H1 (cell line): ENCODE results near the gene L2HGDH. TPM values are rescaled to one million over a fixed set of nuclear protein-coding genes. Genes with fewer than 3 reads are reported as not detected.

Experiments used
- BACH1 ChIP-seq: IDR thresholded peaks from 2 replicates; pipeline ENCODE4 v1.6.1; 2012; ENCODE audit warnings: low read length, improper control_type of control experiment
- CBX8 ChIP-seq: fragments of 300-800, 300-1000 bp; sonication (generic); IDR thresholded peaks from 2 replicates; pipeline ENCODE4 v1.7.1; 2016; ENCODE audit warnings: low read depth, low read length, borderline replicate concordance
- KDM4A ChIP-seq: IDR thresholded peaks from one replicate; pipeline ENCODE4 v1.7.1; 2012; ENCODE audit warnings: low read depth, mild to moderate bottlenecking, moderate library complexity, low read length, inconsistent platforms; ENCODE audit not compliant: severe bottlenecking
- RFX5 ChIP-seq: IDR thresholded peaks from 2 replicates; pipeline ENCODE4 v1.6.1; 2011; ENCODE audit warnings: low read depth, low read length, improper control_type of control experiment, borderline replicate concordance
- polyA plus RNA-seq, 7 experiments: library from polyadenylated mRNA; depleted of rRNA in 3 of 7; stranded (reverse) in 5 of 7; unstranded in 2 of 7; fragments of >200 nt in 5 of 7; fragments of 200-250 nt in 2 of 7; gene quantifications; 1 replicate in 5 of 7; 2 replicates in 1 of 7; 4 replicates in 1 of 7; pipeline versions ENCODE4 v1.2.1 to v1.2.3, GENCODE V29; 2011 to 2013; ENCODE audit warnings: missing spikeins in 2 of 7, mixed read lengths in 2 of 7
- total RNA-seq: library from RNA; stranded (reverse); fragmentation: NEBNext Ultra II Directional; extraction: Animal tissue kit (Norgen Biotek cat#: 25700); gene quantifications from 2 replicates; pipeline ENCODE4 v1.2.1, GENCODE V29; 2021

L2HGDH gene
- total and polyA plus RNA-seq, 2 of the 8 experiments (the other 6 are each of a cell fraction or from before 2014, with no cell fraction given) = 12.2 to 28.6 TPM

DNA sequence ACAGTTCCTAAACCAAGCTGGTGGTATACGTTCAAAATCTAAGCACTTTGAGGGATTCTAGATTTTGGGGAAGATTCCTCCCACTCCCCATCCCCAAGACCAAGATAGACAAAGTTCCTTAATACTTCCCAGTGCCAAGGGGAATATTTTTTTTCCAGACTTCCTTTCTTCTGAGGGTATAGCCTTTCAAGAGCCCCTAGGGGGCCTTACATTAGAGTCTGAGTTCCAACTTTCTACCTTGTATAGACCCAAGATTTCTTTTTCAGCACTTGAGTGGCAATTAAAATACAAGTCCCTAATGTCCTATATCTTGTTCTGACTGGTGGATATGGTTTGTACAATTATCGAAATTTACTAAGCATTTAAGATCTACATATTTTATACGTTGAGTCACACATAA is 52.0 kb downstream of the L2HGDH start (continued):
- TF ChIP-seq KDM4A (no peak), CBX8 (no peak), RFX5 (no peak), BACH1 (no peak)
